DND-41 (cell line): ENCODE measurements around the gene TTC5.

ENCODE experiments used
- EZH2 ChIP-seq: IDR thresholded peaks from 3 replicates; pipeline ENCODE4 v1.6.1; 2012; ENCODE audit warnings: borderline replicate concordance, low read depth, mild to moderate bottlenecking, moderate library complexity, low read length, inconsistent platforms; ENCODE audit not compliant: severe bottlenecking
- TF ChIP-seq, protein P1 (sequence below): IDR thresholded peaks from 2 replicates; pipeline ENCODE4 v1.5.1; 2012; ENCODE audit warnings: borderline replicate concordance, low read length, moderate library complexity, mild to moderate bottlenecking; ENCODE audit not compliant: poor library complexity, severe bottlenecking; ENCODE audit errors: extremely low read depth

DNA sequence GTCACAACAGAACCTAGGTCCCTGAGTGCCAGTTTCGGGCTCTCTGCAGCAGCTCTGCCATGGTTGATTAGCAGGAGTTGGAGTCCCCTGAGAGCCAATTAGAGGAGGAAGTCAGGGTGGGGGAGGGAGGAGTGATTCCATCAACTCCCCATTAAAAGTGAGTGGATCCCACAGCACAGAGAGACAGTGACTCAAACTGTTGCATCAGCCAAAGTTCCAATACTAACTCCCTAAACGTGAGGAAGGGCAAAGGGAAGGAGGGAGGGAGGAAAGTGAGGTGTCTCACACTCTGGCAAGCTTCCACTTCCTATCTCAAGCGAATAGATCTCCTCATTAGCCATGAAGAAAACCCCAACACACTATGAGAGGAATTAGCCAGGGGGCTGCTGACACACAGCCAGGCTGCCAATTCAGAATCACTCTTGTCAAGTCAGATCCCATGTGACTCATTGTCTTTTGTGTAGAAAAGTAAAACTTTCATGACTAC is 43.1 kb downstream of the TTC5 start:
- TF ChIP-seq, protein P1, sequence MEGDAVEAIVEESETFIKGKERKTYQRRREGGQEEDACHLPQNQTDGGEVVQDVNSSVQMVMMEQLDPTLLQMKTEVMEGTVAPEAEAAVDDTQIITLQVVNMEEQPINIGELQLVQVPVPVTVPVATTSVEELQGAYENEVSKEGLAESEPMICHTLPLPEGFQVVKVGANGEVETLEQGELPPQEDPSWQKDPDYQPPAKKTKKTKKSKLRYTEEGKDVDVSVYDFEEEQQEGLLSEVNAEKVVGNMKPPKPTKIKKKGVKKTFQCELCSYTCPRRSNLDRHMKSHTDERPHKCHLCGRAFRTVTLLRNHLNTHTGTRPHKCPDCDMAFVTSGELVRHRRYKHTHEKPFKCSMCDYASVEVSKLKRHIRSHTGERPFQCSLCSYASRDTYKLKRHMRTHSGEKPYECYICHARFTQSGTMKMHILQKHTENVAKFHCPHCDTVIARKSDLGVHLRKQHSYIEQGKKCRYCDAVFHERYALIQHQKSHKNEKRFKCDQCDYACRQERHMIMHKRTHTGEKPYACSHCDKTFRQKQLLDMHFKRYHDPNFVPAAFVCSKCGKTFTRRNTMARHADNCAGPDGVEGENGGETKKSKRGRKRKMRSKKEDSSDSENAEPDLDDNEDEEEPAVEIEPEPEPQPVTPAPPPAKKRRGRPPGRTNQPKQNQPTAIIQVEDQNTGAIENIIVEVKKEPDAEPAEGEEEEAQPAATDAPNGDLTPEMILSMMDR, result no peak
- no peak for TF ChIP-seq EZH2
